GM18951 (cell line): ENCODE results near the gene CUX1.

ENCODE experiments used
- POLR2A ChIP-seq: IDR thresholded peaks from 4 replicates; pipeline ENCODE4 v1.6.1; 2011; ENCODE audit warnings: mild to moderate bottlenecking; ENCODE audit not compliant: insufficient read length, insufficient read depth; ENCODE audit errors: extremely low read depth
- in situ Hi-C: fragments of 300-500 bp; cut with MboI; formaldehyde crosslinking; loops from one replicate; pipeline ENCODE4 v1.12.0; 2022; ENCODE audit warnings: low sequenced_read_pairs, mixed read lengths, inconsistent platforms; ENCODE audit not compliant: unreplicated experiment

Gene CUX1

GRCh38 chr7:102197599-102197998 is 380.2 kb downstream of the CUX1 start:
- in situ Hi-C loops, result no loop called here
- no peak for TF ChIP-seq POLR2A

GRCh38 chr7:102198417-102198956 is 381.1 kb downstream of the CUX1 start:
- TF ChIP-seq POLR2A, result no peak
- in situ Hi-C loops, result no loop called here

GRCh38 chr7:102201576-102201975 is 384.1 kb downstream of the CUX1 start:
- TF ChIP-seq POLR2A, result no peak
- in situ Hi-C loops, result no loop called here

GRCh38 chr7:102202556-102202955 is 385.1 kb downstream of the CUX1 start:
- in situ Hi-C loops, result no loop called here
- TF ChIP-seq POLR2A, result no peak

- in situ Hi-C loops, result no loop called here
- no peak for TF ChIP-seq POLR2A
Observed at GRCh38 chr7:102203218-102203617, 385.8 kb downstream of the CUX1 start.

- TF ChIP-seq POLR2A, result no peak
- in situ Hi-C loops, result no loop called here
Observed at GRCh38 chr7:102204212-102204611, 386.8 kb downstream of the CUX1 start.

GRCh38 chr7:102205915-102206314 is 388.5 kb downstream of the CUX1 start:
- in situ Hi-C loops, result no loop called here

GRCh38 chr7:102208826-102209225 is 391.4 kb downstream of the CUX1 start:
- in situ Hi-C loops, result no loop called here
- no peak for TF ChIP-seq POLR2A

More at GRCh38 chr7:102205915-102206314, 388.5 kb downstream of the CUX1 start:
- TF ChIP-seq POLR2A, result no peak

- in situ Hi-C loops, result no loop called here
- TF ChIP-seq POLR2A, result no peak
Observed at GRCh38 chr7:102210787-102211186, 393.4 kb downstream of the CUX1 start.

GRCh38 chr7:102211590-102212550 is 394.4 kb downstream of the CUX1 start:
- in situ Hi-C loops, result no loop called here
- TF ChIP-seq POLR2A, result no peak

GRCh38 chr7:102214477-102215072 is 397.1 kb downstream of the CUX1 start:
- no peak for TF ChIP-seq POLR2A
- in situ Hi-C loops, result no loop called here

GRCh38 chr7:102215256-102215655 is 397.8 kb downstream of the CUX1 start:
- in situ Hi-C loops, result no loop called here
- TF ChIP-seq POLR2A, result no peak

- in situ Hi-C loops, result no loop called here
- no peak for TF ChIP-seq POLR2A
Observed at GRCh38 chr7:102215711-102216110, 398.3 kb downstream of the CUX1 start.
